Measurements from ENCODE around the gene PPP1R12A. TPM values are rescaled to one million over a fixed set of nuclear protein-coding genes. Genes with fewer than 3 reads are reported as not detected.
A peak's percentile ranks its signal among the peaks of the same experiment; 100 is the strongest.
"Not testable (repeated sequence)": the region's sequence is repeated elsewhere in the genome, so short reads cannot be mapped to it uniquely, and the experiment has no call there.

PPP1R12A gene
- total RNA-seq, 1 donor from 2014 or later: 109 TPM

DNA sequence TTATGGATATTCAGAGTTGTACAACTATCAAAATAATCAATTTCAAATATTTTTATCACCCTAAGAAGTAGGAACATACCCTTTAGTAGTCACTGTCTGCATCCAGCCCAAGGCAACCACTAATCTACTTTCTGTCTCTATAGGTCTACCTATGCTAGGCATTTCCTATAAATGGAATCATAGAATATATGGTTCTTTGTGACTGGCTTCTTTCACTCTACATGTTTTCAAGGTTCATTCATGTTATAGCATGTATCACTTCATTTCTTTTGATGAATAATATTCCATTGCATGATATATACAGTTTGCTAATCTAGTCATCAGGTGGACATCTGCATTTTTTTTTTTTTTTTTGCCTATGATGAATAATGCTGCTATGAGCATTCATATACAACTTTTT lies 112.4 kb downstream of the PPP1R12A start:
- TF ChIP-seq, protein P1, sequence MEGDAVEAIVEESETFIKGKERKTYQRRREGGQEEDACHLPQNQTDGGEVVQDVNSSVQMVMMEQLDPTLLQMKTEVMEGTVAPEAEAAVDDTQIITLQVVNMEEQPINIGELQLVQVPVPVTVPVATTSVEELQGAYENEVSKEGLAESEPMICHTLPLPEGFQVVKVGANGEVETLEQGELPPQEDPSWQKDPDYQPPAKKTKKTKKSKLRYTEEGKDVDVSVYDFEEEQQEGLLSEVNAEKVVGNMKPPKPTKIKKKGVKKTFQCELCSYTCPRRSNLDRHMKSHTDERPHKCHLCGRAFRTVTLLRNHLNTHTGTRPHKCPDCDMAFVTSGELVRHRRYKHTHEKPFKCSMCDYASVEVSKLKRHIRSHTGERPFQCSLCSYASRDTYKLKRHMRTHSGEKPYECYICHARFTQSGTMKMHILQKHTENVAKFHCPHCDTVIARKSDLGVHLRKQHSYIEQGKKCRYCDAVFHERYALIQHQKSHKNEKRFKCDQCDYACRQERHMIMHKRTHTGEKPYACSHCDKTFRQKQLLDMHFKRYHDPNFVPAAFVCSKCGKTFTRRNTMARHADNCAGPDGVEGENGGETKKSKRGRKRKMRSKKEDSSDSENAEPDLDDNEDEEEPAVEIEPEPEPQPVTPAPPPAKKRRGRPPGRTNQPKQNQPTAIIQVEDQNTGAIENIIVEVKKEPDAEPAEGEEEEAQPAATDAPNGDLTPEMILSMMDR (IDR thresholded peaks at IDR 0.05; ENCODE audit: unreplicated experiment): no peak

DNA sequence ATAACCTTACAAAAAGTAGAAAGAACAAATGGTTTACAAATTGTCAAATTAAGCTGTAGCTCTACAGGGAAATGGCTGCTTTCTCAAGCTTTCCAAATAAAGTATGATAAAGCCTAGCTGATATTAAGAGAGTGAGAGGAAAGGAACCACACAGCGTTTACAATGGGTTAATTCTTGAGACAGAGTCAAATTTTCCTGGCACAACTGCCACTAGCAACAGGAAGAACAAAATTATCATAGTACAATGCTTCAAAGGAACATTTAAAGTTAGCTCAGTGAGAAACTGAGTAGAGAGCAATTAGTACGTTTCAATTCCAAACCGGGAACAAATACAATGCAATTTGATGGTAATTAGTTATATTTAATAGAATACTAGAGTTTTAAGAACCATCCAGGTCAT lies 116.0 kb downstream of the PPP1R12A start:
- no peak for DNase-seq (ENCODE audit: low spot score)
- Mint-ChIP-seq H3K9me3 (ENCODE audit: unreplicated experiment) (no peaks in the 10 kb centered on the region), H3K4me1 (ENCODE audit: unreplicated experiment) (peaks cover 11% of the 10 kb centered on the region), H3K4me3 (ENCODE audit: unreplicated experiment) (no peak overlapping the region), H3K27me3 (ENCODE audit: unreplicated experiment) (peaks cover 1% of the 10 kb centered on the region), H3K27ac (ENCODE audit: unreplicated experiment) (peak overlapping the region; percentile 79), H3K36me3 (ENCODE audit: low read depth, unreplicated experiment) (peaks cover 15% of the 10 kb centered on the region)
- TF ChIP-seq, protein P1 (IDR thresholded peaks at IDR 0.05; ENCODE audit: unreplicated experiment): no peak

More for the DNA sequence above, 112.4 kb downstream of the PPP1R12A start:
- Mint-ChIP-seq H3K36me3 (ENCODE audit: low read depth, unreplicated experiment) (peaks cover 4% of the 10 kb centered on the region), H3K4me1 (ENCODE audit: unreplicated experiment) (peaks cover 11% of the 10 kb centered on the region), H3K27me3 (ENCODE audit: unreplicated experiment) (no peaks in the 10 kb centered on the region), H3K9me3 (ENCODE audit: unreplicated experiment) (no peaks in the 10 kb centered on the region), H3K27ac (ENCODE audit: unreplicated experiment) (no peak overlapping the region), H3K4me3 (ENCODE audit: unreplicated experiment) (no peak overlapping the region)
- no peak for DNase-seq (ENCODE audit: low spot score)

DNA sequence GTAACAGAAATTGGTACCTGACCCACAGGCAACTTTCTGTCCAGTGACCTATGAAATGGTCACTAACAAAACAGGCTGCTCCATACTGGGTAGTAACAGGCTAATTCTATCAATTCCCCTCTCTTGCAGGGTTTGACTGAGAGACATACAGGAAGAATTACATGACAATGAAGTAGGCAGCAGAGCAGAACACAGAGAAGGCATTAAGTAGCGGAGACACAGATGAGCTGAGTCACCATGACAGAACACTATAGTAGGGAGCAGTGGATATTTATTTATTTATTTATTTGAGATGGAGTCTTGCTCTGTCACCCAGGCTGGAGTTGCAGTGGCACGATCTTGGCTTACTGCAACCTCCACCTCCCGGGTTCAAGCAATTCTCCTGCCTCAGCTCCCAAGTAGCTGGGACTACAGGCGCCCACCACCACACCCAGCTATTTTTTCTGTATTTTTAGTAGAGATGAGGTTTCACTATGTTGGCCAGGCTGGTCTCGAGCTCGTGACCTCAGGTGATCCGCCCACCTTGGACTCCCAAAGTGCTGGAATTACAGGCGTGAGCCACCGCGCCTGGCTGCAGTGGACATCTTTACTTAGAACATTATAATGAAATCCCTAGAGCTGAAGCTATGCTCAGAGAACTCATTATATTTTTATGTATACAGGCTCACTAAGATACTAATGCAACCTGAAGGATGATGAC lies 150.4 kb downstream of the PPP1R12A start:
- H3K36me3 Mint-ChIP-seq (ENCODE audit: low read depth, unreplicated experiment): peaks cover 11% of the 10 kb centered on the region
- not testable (repeated sequence) for H3K27ac Mint-ChIP-seq (ENCODE audit: unreplicated experiment); DNase-seq (ENCODE audit: low spot score); H3K4me3 Mint-ChIP-seq (ENCODE audit: unreplicated experiment); H3K4me1 Mint-ChIP-seq (ENCODE audit: unreplicated experiment); H3K9me3 Mint-ChIP-seq (ENCODE audit: unreplicated experiment); H3K27me3 Mint-ChIP-seq (ENCODE audit: unreplicated experiment)

DNA sequence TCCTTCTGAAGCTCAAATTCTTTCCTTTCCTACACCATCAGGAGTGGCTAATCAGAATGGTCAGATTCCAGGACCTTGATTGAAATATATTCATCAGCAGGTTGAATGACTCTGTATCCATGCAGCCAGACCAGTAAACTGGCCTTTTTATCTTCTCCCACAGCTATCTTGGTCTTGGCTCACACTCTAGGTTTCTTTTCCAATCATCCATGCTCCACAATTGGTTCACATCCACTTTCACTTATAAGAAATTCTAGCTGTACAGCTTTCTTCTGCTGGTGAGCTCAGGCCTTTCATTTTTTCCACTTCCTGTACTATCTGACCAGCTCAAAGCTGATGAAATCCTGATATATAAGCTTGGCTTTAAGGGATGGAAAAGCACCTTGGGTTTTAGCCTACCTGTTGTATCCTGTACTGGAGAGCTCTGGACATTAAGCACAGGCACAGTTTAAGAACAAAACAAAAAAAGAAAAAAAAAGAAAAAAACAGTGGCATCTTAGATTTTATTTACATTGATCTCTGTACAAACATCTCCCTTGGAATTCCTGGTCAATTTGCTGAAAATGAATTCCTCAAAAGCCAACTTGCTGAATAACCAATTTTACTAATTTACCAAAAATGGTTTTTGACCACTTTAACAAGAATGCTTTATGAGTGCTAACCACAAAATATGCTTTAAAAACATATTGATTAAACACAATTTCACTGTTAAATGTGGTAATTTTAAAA lies 152.6 kb downstream of the PPP1R12A start:
- Mint-ChIP-seq H3K4me3 (ENCODE audit: unreplicated experiment) (no peak overlapping the region), H3K27me3 (ENCODE audit: unreplicated experiment) (peaks cover 2% of the 10 kb centered on the region), H3K27ac (ENCODE audit: unreplicated experiment) (no peak overlapping the region), H3K4me1 (ENCODE audit: unreplicated experiment) (peaks cover 5% of the 10 kb centered on the region), H3K36me3 (ENCODE audit: low read depth, unreplicated experiment) (no peaks in the 10 kb centered on the region), H3K9me3 (ENCODE audit: unreplicated experiment) (no peaks in the 10 kb centered on the region)
- DNase-seq (ENCODE audit: low spot score): no peak
- TF ChIP-seq, protein P1 (IDR thresholded peaks at IDR 0.05; ENCODE audit: unreplicated experiment): no peak

DNA sequence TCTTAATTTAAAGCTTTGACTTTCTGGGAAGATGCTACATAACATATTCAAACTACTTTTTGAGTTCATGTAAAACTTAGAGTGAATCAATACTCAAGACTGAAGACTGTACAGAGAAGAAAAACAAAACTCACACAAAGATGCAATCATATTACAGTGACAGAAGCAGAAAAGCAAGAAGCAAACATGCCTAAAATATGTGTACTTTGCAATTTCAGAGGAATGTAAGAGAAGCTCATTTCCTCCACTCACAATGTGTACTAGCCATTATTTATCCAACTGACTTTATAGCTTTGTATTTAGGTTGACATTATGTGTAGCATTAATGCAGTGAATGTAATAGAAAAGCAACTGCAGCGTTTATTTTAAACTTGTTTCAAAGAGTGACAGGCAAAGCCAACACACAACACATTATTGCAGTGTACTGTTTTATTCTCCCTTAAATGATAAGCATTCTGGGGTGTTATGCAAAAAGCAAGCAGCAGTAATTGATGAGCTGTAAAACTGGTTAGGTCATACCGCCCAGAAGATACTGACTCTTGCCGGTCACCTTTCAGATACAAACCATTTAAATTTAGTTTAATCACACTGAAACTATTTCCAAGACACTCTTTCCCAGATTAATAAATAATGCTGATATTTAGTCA lies 156.0 kb downstream of the PPP1R12A start:
- H3K4me3 Mint-ChIP-seq (ENCODE audit: unreplicated experiment): no peak overlapping the region
- no peaks in the 10 kb centered on the region for H3K27me3 Mint-ChIP-seq (ENCODE audit: unreplicated experiment)
- no peaks in the 10 kb centered on the region for H3K36me3 Mint-ChIP-seq (ENCODE audit: low read depth, unreplicated experiment)
- DNase-seq (ENCODE audit: low spot score): no peak
- no peaks in the 10 kb centered on the region for H3K9me3 Mint-ChIP-seq (ENCODE audit: unreplicated experiment)
- no peaks in the 10 kb centered on the region for H3K4me1 Mint-ChIP-seq (ENCODE audit: unreplicated experiment)
- H3K27ac Mint-ChIP-seq (ENCODE audit: unreplicated experiment): no peak overlapping the region
- TF ChIP-seq, protein P1 (IDR thresholded peaks at IDR 0.05; ENCODE audit: unreplicated experiment): no peak
